CD4-positive, alpha-beta T cell treated with Interleukin-17A for 1 hour (primary cell): ENCODE measurements around the gene FMNL3.

Source experiments
- DNase-seq: peaks from one replicate; pipeline ENCODE4 v3.0.0-alpha.2; 2020

Gene FMNL3

GRCh38 chr12:49588281-49588680, 118.9 kb downstream of the FMNL3 start:
- DNase-seq: no peak

DNA sequence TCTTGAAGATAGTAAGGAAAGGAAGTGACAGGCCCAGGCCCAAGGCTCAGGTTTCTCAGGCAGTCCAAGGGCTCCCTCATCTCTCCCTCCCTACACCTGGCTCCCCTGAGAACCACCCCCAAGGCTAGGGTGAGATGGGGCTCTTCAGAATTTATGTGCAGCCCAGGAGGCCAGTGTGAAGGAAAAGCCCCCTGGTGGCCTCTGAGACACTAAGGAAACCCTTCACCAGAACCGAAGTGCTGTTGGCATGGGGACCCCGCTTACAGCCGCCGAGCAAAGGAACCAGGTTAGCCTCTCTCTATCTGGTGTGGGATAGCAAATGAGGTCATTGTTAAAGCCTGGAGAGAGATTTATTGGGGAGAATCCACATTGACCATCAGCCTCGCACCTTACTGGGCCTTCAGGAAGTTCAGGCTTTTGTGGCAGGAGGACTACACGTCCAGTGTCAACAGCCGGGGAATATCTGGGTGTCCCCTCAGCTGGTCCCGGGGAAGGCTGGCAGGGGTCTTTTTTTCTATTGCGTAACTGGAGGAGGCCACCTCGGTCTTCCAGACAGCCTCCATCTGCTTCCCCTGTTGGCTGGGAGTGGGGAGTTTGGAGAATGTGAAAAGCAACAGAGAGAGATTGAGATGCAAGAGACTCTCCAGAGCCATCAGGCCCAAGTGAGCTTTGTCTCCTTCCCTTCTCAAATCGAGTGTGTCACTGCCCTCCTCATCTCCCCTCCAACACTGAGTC, 119.9 kb downstream of the FMNL3 start:
- DNase-seq: no peak
